Islet of Langerhans (tissue), 1 donor: ENCODE data around the gene TTC31.

Experiments
- FAIRE-seq: peaks from one replicate; lab custom pipeline; 2011; peaks lifted over from hg19 to GRCh38; lab: Jason Lieb, UNC

Gene TTC31

DNA sequence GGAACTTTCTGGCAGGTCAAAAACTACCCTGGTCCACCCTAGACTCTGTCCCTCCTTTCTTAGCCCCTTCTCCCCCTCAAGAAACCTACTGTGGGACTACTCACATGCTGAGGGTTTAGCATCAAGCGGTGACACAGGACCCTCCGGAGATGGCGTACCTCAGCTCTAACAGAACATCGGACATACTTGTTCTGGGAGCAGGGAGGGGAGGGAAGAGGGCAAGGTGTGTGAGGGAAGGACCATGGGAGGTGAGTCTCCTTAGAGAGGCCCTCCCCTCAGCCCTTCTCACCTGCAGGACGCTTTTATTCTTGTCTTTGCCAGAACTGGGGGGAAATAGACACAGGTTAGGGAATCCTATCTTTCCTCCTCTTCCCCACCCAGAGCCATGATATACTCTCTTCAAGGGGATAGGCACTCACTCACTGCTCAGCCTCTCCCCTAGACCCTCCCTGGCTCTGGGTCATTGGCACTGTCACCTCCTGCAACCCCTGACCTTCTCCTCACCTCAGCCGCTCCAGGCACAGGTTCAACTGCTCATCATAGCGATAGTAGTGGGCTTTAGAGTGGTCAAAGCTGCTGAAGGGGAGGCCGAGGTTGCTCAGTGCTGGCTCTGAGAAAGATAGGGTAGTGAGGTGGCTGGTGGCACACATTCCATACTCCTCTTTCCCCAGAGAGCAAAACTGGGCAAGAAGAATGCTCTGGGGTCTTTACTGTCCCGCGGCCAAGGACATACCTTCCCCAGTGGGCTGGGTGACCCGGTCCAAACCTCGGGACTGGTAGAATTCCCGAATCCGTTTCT, 22.8 kb downstream of the TTC31 start:
- FAIRE-seq: no peak

DNA sequence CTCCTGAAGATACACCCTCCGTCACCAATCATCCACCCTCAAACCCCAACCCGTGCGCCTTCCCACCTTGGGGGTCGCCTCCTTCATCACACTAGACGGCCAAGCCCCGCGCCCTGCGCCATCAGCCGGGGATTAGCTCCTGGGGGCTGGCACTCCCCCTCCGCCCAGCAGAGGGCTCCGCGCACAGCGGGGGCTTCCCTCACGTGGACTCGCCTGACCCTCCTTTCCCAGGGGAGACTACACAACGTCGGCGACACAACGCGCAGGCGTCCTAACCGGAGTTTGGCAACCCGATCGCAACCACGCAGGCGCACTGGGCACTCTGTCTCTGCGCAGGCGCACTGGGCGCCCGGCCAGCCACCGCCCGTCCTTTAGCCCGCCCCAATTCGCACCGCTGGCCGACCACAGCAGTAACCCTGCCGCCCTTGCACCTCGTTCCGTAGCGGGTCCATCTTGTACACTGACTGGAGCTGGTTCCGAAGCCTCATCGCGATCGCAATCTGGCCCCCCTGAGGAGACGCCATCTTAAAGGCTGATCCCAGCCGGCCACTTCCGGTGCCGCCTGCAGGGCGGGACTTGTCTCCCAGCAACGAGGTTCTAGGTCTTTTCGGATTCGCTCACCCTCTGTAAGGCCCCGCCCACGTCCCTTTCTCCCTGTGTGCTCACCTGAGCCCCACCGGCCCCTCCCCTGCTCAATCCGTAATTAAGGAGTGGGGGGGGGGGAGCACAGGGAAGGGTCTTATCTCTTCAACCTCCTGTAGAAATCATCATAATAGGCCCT, 24.5 kb downstream of the TTC31 start, which contains the start of gene PCGF1:
Gene PCGF1 (minus strand): TSS at position 551 of the 781 bp plus-strand sequence. CDS start 27 bp downstream, at position 524.
- no peak for FAIRE-seq

DNA sequence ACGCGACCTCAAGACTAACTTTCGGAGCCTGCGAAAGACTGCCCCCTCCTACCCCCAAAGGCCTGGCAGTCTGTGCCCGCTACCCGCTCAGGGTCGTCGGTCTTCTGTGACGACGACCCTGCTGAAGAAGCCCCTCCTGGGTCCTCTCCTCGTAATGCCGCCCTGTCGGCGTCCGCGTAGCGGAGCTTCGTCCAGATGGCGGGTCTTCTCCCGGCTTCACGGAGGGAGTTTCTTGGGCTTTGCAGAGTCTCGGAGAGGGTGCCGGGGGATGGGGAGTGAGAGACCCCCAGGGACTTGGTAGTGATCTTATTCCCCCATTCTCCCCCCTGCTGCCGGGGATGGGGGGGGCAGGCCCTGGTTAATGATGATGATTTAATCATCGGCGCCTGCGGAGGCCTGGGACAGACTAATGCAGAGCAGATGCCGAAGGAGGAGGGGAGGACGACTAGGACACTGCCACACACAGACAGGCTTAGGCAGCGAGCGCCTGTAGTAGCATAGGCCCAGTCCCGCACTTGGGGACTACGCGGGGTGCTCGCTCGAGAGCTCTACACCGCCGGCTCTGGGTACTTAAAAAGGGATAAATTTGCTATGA, 25.1 kb downstream of the TTC31 start:
- FAIRE-seq: no peak

DNA sequence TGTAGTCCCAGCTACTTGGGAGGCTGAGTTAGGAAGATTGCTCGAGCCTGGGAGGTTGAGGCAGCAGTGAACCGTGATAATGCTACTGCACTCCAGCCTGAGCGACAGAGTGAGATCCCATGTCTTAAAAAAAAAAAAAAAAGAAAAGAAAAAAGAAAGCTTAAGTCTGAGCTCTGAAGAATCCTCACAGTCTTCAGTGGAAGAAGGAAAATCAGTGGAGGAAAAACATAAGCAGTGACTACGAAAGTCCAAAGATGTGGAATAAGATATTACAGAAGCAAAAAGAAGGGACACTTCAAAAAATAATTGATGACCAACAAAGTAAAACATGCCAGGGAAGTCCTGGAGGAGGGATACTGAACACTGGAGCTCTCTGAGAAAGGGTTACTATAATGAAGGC, 27.4 kb downstream of the TTC31 start:
- no peak for FAIRE-seq

DNA sequence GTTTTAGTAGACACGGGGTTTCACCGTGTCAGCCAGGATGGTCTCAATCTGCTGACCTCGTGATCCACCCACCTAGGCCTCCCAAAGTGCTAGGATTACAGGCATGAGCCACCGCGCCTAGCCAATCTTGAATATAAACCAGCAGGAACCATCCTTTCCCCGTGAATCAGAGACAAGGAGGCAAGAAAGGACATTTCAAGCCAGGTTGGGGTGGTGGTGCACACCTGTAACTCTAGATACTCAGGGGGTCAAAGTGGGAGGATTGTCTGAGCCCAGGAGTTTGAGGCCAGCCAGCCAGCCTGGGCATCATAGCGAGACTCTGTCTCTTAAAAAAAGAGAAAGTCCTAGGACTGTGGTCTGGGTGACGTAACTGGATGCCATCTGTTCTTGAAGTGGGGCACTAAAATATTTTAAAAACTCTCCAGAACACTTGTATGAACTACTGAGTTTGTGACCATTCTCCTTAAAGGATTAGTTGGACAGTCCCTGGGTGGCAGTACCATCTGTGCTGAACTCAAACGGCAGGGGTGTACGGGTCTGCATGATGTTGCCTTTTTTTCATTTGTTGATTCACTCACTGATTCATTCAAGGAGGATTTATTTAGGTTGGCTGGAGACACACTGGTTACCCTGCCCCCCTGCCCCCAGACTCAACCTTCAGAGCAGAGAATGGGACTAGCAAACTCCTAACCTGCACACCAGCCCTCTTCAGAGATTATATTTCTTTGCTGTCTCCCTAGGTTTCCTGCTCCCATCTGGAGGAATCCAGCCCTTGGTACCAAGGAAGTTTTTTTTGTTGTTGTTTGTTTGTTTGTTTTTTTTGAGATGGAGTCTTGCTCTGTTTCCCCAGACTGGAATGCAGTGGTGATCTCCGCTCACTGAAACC, 28.5 kb downstream of the TTC31 start:
- no peak for FAIRE-seq

DNA sequence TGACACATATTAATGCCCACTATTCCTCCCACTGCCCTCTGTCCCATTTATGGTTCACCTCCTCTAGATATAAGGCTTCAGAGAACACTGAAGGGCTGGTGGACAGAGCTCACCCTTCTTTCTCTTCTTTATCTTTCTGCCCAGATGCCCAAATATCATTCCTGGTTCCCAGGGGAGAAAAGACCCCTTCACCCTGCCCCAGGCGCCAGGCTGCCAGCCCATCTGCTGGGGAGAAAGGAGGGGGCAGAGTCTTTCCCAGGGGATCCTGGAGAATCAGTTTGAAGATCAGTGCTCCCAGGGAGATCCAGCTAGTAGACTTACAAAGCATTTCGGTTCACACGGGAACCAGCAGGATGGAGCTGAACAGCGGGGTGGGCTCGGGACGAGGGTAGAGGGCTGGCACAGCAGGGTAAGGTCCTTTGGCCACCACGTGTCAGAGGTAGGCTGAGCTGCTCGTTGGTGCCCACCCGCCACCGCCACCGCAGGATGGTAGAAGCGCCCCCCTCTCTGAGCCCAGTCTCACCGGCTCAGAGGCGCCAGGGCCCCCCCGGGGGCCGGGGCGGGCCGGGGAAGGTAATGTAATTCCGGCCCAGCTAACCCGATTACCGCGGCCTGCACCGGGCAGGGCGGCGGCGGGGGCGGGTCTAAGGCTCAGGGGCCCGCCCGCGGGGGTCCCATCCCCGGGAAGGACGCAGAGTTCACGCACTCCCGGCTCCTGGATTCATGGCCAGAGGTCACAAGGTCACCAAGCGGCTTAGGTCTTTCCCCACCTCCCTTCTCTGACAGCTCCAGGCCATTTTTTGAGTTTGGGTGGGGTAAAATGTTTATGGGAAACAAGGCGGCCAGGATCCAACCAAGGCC, 30.1 kb downstream of the TTC31 start:
- no peak for FAIRE-seq

DNA sequence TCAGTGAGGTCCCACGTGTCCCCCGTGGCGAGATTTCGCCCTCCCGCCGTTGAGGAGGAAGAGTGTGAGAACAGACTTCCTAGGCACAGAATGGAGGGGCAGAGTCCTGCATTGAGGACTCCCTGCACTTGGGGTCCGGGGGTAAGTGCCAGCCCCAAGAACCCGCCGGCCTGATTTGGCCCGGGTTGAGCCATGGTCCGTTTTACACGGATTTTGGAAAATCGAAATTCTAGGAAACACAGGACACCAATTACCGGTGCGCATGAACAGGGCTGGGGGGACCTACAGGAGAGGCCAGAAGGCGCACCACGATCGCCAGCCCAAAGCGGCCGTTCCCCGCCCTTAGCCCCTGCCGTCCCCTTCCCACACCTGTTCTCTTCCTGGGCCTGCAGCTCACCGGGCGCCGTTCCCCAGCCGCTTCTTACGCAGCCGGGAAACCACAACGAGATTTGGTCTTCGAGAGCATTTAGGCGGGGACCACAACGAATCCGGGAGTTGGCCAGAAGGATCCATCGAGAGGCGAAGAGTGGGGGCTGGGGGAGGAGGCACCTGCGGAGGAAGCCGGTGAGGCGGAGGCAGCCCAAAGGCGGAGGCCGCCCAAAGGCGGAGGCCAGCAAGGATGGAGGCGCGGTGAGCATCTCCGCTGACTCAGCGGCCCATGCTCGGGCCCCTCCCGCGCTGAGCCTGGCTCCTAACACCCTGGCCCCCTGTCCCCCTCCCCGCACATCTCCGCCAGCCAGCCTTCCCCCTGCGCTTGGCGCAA, 30.9 kb downstream of the TTC31 start:
- FAIRE-seq: no peak

DNA sequence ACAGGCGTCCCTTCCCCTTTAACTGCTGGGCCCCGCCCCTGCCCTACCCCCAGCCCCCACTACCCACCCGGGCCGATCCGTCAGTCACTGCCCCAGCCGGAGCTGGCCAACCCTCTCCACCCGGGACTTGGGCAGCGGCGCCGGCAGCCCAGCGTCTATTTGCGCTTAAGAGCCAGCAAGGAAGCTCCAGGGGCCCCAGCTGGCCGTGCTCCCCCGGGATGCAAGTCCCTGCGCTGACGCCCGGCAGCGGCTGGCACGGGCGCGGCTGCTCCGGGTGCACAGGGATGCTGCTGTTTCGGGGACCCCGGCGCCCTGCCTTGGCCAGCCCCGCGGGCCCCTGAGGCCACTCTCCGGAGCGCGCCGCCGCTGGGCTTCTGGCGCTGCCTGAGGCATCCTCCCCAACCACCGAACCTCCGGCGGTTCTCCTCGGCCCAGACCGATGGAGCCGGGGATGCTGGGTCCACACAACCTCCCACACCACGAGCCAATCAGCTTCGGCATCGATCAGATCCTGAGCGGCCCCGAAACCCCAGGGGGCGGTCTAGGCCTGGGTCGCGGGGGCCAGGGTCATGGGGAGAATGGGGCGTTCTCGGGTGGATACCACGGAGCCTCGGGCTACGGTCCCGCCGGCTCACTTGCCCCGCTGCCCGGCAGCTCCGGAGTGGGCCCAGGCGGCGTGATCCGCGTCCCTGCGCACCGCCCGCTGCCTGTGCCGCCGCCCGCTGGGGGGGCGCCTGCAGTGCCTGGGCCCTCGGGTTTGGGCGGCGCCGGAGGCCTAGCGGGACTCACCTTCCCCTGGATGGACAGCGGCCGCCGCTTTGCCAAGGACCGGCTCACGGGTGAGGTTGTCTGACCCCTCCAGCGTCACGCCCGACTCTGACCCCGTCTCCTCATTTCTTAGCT, 31.7 kb downstream of the TTC31 start, which contains the start of gene TLX2:
Gene TLX2 (plus strand): TSS at position 83 of the 903 bp plus-strand sequence. CDS start 357 bp downstream, at position 440.
- FAIRE-seq: no peak

DNA sequence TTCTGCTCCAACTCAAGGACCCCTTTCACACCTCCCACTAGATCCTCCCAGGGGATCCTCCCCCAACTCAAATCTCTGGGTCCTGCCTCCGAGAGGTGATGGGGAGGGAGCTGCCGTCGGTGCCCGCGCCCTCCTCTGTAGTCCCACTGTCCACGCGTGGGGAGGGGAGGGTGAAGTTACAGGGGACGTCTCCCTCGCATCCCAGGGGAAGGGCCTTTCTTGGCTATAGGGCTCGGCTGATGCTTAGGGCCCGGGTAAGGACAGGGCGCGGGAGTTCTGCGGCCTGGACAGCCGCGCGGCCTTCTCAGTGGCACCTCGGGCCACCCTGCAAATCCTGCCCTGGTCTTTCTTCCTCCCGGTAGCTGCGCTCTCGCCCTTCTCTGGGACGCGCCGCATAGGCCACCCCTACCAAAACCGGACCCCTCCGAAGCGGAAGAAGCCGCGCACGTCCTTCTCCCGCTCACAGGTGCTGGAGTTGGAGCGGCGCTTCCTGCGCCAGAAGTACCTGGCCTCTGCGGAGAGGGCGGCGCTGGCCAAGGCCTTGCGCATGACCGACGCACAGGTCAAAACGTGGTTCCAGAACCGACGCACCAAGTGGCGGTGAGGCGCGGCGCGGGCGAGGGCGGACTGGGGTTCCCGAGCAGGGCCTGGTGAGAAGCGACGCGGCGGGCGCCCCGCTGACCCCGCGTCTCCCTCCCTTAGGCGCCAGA, 32.5 kb downstream of the TTC31 start:
- FAIRE-seq: no peak

DNA sequence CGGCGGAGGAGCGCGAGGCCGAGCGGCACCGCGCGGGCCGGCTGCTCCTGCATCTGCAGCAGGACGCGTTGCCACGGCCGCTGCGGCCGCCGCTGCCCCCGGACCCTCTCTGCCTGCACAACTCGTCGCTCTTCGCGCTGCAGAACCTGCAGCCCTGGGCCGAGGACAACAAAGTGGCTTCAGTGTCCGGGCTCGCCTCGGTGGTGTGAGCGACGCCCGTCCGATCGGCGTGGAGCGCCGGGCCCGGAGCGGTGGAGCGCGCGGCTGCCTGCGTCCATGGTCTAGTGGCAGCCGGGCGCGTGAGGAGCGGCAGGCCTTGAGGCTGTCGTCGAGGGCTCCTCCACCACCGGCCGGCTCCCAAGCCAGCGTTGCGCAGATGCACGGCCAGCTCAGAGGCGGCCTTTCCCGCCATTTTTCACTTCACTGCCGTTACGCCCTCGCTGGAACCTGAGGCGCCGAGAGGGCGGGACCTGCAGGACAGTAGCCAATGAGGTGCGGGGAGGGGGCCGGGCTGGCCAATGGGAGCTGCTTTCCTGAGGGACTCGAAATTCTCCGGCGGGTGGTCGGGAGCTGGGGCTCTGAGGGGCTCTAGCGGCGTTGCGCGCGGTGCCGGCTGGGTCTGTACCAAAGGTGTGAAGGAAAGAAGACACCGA, 33.2 kb downstream of the TTC31 start:
- no peak for FAIRE-seq

DNA sequence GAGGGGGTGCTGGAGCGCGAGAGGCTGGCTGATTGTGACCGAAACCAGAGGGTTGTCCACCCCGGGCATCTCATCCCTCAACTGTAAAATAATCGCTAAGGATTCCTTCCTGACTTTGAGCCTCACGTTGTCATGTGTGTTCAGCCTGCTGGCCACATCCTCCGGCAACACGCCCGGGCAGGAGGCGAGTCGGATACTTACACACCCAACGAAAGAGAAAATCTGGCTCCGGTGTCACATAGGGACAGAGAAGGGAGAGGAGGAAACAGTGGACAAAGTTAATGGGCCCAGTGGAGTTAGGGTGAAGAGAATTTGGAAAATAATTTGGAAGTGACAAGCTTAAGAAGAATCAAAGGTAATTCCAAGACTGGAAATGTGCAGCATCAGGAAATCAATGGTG, 33.8 kb downstream of the TTC31 start:
- no peak for FAIRE-seq

DNA sequence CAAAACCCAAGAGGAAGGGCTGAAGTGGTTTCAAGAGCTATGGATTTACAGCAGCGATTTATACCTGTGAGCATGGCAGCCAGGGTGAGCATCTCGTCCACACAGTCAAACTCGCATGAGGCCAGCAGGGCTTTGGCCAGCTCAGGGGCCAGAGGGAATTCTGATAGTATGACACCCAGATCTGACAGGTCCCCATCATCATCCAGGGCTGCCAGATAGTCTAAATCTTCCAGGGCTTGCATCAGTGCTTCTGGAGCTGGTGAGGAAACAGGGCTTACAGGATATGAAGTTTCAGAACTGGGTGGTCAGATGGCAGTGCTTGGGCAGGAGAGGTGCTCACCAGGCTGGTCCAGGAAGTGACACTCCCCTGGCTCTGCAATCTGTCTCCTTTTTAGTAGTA, 39.6 kb downstream of the TTC31 start:
- no peak for FAIRE-seq

DNA sequence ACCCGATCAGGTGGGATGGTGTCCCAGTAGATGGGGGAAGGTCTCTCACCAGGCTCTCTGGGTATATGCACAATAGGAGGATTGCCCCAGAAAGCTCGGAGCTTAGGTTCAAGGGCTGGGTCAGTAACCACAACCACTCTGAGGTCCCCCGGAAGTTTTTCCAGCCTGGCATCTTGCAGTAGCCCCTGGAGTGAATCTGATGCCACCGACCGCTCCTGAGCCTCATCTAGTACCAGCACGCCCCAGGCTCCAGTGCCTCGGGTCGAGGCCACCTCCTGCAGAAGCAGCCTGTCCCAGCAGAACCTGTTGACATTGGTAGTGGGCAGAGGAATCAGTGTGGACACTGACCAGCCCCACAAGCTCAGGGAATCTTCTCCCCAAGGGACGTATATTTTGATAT, 41.1 kb downstream of the TTC31 start:
- no peak for FAIRE-seq

DNA sequence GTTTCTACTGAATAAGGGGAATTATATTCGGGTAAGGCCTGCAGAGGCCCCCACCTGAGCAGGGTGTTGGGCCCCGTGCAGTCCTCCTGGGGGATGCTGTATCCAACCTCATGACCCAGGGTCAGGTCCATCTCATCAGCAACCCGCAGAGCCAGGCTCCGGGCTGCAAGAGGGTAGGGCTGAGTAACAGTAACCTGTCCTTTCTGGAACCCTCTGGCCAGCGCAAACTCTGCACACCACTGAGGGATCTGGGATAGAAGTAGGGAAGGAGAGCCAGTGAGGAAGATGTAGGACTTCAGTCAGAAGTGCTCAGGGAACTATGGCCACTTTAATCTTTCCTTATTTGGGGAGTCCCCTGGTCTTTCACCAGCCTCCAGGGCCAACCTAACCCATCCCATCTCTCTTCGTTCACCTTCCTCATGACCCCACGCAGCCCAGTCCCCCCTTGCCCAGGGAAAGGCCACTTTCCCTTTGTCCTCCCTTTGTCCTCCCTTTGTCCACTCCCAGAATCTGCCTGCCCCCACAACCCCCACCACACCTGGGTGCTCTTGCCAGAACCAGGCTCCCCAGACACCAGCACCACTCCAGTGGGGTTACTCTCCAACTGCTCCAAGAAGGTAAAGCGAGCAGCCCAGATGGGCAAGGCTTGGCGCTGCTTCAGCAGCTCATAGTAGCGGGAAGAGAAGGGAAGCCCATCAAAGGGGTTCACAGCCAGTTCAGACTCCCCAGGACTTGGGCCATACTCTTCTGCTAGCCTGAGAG, 42.3 kb downstream of the TTC31 start:
- FAIRE-seq: no peak

DNA sequence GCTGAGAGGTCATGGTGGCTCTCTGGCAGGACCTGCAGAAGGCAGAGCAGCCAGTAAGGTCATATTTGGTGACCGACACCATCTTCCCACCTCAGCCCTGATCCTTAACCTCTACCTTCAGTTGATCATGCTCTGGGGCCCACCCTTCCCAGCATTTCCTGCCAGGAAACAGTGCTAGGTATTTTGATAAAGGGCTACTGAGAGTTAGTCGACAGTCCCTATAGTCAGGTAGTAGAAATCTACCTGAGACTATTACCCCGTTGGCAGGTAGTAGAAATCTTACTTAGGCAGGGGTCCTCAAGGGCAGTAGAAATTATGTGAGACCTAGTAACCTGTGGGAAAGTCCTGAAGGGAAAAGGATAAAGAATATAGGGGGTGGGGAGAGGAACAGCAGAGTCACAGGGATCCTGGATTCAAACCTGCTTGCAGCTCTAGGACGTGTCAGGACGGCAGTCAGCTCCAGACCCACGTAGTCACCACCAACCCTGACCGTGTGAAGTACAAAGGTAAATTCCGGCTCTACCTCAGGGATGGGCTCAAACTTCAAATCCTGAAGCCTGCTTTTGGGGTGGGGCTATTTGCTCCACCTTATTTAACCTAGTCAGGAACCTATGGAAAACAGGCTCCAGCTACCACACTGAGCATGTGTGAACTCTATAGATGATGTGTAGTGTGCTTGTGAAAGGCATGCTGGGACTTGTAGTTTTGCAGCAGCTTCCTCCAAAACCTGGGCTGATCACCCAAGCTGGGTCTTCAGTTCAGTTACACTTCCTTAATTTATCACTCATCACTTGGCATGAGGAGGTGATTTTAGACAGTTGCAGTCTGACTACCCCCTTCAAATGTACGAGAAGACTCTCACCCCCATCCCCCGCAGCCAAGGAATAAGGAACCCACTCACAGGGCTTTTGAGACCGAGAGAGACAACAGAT, 43.1 kb downstream of the TTC31 start, which contains the start of gene DQX1:
Gene DQX1 (minus strand): TSS at position 515 of the 932 bp plus-strand sequence. CDS start 502 bp downstream, at position 13.
- no peak for FAIRE-seq
